ENCODE measurements around the gene ZNF407.

ZNF407 gene

DNA sequence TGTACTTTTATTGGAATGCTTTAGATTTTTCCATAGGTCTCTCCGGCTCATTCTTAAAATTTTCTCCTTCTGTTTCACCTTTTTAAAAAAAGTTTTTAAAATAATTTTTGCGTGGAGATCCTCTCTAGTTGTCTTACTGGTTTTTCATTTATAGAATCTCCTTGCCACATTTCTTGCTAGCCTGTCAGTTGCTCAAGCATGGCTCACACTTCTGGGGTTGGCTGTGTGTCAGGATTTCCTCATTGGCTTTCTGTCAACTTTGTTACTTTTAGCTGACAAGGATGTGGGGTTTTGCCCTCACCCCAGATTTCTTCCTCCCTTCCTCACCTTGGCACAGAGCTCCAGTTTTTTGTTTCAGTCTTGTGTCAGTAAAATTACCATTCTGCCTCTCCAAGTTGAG lies 124.6 kb downstream of the ZNF407 start:
- no peak for DNase-seq (ENCODE audit: low read depth)

DNA sequence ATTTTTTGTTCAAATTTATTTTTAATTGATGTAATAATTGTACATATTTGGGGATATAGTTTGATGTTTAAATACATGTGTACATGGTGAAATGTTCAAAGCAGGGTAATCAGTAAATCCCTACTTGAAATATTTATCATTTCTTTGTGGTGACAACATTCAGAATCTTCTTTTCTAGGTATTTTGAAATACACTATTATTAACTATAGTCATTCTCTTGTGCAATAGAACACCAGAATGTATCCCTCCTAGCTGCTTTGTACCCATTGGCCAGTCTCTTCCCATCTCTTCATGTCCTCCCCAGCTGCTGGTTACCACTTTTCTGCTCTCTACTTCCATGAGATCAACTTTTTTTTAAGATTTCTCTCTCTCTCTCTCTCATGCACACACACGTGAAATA lies 126.5 kb downstream of the ZNF407 start:
- no peak for DNase-seq (ENCODE audit: low read depth)

DNA sequence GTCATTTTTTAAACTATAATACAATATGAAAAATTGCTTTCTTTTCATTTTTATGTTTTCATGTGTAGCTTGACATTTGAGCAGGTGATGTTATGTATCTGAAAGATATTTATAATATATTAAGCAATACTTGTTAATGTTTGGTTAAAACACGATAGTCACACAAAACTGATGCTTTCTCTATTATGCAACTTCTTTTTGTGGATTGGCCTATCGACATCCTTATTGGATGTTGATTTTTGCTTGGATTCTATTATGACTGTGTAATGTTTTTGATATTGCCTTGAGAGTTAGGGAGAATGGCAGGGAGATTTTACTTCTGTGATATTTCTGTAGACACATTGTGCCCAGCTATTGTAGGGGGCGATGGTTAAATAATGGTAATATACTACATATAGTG lies 128.0 kb downstream of the ZNF407 start:
- DNase-seq (ENCODE audit: low read depth): no peak

DNA sequence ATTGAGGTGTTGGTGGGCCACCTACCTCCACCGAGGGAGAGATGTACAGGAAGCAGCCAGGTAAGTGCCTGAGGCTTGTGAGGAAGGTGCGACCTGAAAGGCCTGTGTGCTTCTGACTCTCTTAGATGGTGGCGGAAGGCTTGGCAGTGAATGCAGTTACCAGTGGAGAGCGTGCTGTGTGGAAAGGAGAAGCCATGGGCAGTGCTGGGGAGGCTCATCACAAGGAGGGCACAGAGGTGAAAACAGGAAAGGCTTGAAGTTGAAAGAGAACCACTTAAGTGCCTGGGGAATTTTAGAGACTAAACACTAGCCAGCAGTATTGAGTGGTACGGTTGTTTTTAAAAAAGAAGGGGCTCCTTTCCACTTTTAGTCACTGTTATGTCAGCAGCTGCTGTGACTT lies 130.9 kb downstream of the ZNF407 start:
- DNase-seq (ENCODE audit: low read depth): no peak

DNA sequence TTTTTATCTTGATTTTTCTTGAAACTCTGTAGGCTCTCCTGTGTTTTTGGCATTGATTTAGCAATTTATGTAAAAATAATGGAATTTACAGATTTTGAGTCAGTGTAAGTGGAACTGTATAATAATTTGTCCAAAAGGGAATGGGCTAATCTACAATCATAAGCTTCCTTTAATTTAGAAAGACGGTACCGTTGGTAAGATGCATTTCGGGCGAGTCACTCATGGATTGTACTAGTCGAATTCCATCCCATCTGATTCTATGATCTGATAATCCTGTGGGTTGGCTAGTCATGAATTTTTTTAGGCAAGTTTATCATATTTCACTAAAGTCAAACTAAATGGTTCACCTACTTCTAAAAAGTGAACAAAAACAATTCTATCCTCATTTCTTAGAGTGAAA lies 133.4 kb downstream of the ZNF407 start:
- DNase-seq (ENCODE audit: low read depth): peak; percentile 49

DNA sequence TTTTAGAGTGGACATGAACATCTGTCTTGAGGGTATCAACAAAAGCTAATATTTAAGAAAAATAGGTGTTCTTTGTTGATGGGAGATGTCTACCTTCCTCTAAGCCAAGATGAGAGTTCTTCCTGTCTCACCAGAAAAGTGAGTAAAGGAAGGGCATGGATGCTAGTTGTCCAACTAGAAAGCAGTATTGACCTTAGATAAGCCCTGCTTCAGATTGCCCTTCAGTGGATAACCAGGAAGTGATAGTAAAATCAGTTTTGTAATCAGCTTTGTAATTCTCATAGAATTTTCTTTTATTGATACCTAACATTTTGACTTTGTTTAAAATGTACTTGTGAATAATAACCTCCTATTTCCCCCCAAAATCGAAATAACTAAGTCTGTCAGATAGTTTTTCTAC lies 134.7 kb downstream of the ZNF407 start:
- DNase-seq (ENCODE audit: low read depth): no peak

DNA sequence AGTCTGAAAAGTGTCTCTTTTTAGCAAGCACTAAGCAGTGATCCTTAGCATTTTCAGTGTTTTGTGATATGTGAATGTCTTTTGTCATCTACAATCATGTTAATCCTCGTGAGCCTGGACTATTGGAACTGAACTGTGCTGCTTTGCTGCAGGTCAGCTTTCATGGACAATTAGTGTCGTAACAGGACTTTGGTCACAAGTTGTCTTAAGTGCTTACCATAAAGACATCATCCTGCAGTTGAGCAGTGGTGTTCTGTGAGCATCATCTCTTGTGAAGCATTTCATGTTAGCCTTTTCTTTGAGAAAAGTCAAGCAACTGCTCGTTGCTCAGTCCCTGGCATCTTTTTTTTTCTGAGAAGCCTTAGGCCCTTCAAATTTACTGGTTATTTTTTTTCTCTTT lies 135.9 kb downstream of the ZNF407 start:
- no peak for DNase-seq (ENCODE audit: low read depth)

DNA sequence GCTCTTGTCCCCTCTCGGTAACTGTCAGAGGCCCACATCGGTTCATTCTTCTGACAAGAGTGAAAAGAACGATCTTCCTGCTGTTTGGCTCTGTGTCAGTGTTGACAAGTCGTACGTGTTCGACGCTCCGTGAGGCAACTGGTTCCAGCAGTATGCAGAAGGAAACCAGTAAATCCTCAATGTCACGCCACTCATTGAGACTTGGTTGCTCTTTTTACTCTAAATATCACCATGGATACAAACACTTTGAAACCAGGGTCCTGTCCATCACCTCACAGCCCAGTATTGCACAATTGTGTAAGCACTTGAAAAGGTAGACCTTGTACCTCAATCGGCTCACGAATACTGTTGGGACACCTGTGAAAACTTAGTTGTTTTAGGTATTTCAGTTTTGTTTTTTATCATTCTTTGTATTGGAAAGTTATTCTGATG lies 136.4 kb downstream of the ZNF407 start:
- no peak for DNase-seq (ENCODE audit: low read depth)

DNA sequence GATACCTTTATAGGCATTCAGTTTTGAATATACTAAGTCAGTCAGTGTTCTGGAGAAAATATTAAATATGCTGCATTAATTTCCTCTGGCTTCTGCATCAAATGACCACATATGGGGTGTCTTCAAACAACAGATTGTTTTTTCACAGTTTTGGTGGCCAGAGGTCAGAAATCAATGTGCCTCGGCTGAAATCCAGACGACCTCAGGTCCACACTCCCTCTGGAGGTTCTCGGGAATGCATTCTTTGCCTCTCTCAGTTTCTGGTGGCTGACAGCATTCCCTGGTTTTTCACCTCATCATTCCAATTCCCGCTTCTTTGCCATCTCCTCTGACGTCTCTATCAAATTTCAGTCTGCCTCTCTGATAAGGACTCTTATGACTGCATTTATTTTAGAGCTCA lies 142.3 kb downstream of the ZNF407 start:
- DNase-seq (ENCODE audit: low read depth): no peak

DNA sequence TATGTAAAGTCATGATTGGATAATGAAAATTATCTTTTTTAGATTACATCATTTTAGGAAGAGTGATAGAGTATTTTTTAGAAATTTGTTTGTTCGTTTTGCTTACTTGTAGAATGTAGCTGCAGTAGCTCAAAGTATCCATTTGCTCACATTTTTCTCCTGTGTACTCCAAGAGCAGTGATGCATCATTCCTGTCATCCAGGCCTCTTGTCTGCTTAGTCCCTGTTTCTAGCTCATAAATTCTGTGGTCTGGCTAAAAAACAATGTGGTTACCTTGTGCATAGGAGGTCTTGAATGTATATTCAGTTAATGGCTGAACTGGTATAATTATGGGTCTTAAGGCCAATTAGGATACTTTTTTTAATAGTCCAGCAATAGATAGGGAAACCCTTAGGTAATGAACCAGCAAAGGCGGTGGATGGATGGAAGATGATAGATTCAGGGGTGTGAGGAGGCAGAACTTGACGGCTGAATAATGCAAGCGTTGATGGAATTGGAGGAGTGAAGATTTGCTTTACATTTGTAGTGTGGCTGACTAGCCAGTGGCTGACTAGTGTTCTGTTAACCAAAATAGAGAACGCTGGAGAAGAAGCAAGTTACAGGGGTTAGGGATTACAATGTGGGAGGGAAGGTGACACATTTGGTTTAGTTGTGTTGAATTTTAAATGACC lies 145.0 kb downstream of the ZNF407 start:
- DNase-seq (ENCODE audit: low read depth): no peak

DNA sequence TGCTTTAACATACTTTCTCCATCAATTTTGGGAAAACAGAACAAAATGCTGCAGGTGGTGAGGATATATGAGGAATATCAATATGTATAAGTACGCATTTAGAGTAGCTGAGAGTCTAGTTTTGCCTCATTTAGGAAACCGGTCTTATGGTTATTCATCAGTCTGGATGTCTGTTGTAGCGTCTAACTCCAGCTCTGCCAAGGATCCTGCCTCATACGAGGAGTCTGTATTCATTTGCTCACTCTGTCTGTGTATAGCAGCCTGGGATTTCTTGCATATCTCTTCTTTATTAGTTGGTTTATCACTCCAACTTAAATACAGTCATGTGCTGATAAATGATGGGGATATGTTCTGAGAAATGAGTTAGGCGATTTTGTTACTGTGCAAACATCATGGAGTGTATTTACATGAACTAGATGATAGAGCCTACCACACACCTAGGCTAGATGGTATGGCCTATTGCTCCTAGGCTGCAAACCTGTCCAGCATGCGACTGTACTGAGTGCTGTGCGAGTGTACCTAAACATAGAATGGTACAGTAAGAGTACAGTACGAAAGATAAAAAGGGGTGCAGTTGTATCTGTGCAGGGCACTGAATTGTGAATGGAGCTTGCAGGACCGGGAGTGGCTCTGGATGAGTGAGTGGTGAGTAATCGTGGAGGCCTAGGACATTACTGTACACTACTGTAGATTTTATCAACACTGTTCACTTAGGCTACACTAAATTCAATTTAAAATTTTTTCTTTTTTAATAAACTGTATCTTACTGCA lies 148.1 kb downstream of the ZNF407 start:
- DNase-seq (ENCODE audit: low read depth): no peak

DNA sequence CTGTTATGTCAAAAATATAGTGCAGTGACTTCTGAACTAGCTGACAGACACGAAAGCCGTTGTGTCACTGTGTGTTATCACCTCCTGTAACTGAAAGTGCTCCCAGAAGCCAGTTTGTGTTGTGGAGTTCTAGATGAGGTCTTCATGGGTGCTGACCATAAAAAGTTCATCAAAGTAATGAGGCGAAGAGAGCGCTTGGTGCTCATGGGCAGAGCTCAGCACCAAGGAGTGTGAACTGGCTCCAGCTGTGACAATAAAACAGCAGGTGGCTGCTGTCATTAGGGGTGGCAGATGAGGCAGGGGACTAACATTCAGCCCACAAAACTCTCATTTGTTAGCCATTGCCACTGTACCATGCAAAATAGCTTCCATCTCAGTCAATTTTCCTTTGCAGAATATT lies 151.1 kb downstream of the ZNF407 start:
- no peak for DNase-seq (ENCODE audit: low read depth)

DNA sequence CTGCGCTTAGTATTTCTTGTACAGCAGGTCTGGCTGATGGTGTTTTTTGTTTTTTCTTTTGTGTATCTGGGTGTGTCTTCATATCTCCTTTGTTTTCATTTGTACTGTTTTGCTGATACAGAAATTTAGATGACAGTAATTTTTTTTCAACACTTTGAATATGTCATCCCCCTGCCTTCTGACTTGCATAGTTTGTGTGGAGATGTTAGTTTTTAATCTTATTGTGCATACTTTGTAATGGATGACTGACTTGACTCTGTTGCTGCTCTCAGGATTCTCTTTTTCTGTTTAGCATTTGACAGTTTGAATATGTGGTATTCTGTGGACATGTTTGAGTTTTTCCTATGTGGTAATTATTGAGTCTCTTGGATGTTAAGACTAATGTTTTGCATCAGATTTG lies 161.3 kb downstream of the ZNF407 start:
- DNase-seq (ENCODE audit: low read depth): no peak

DNA sequence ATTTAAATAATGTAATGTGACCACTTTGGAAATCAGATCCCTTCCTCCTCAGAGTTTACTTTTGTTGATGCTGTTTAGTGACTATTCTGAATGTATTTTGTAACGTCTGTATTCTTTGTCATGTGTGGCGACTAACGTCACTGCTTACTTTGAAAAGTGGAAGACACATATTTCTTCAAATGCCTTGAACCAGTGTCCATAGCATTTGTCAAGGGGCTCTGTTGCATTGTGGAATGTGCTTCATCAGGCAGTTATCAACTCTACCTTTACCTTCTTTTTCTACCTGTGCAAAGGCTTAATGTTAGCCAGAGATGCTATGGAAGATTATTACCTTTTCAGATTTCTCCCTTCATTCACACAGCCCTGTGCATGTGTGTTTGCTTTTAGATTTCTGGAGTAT lies 162.4 kb downstream of the ZNF407 start:
- no peak for DNase-seq (ENCODE audit: low read depth)

DNA sequence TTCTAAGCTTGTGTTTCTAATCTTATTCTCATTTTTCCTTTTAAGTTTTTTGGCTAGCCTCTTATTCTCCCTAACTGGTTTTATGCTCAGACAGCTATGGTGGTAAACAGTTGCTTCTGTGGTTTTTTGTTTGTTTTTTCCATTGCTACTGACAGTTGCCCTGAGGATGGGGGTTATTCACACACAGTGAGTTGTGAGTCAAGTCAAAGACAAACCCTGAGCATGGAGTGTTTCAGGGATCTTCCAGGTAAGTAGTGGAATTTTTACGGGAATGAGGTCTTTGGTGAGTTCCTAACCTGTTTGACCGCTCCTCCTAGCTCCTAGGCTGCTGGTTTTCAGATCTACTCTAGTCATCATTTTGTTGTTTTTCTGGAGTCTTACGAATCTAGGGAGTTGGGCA lies 162.8 kb downstream of the ZNF407 start:
- DNase-seq (ENCODE audit: low read depth): no peak

DNA sequence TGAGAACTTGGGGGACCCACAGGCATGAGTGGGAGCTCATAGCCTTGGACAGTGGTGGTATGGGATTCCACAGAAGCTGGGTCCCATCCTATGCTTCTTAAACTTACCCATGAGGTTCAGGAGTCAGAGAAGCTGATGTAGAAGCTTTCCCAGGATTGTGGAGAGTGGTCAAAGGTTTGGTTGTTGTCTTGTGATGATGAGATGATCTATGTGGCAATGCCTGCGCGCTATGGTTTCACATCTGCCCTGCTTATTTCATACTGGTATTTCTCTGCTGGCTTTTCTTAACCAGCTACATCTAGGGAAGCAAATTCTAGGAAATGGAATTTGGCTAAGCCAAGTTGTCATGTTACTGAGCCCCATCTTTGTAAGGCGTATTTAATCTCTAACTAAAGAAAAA lies 168.6 kb downstream of the ZNF407 start:
- DNase-seq (ENCODE audit: low read depth): no peak

DNA sequence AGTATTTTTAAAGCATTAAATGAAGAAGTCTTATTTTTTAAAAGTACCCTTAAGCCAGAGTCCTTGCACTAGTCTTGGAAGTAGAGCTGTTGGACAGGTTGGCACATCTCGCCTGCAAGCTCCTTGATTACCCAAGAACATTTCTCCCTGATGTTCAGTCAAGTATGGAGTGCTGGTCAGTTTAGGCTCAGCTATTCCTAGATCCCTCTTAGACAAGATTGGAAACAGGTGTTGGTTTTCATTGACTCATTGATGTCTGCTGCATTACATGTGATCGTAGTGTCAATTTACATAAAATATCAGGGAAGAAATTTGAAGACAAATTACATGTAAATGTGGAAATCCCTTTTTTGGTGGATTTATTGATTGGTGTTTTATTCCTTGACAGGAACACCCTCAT lies 170.4 kb downstream of the ZNF407 start:
- no peak for DNase-seq (ENCODE audit: low read depth)

DNA sequence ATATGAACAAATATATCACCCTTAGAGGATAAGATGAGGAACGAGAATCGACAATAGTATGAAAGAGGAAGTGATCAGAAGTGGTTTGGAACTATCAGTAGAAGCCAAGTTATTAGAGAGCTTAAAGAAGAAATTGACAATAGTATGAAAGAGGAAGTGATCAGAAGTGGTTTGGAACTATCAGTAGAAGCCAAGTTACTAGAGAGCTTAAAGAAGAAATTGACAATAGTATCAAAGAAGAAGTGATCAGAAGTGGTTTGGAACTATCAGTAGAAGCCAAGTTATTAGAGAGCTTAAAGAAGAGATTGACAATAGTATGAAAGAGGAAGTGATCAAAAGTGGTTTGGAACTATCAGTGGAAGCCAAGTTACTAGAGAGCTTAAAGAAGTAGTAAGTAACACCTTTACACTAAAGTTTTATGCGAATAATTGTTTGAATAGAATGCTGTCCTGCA lies 175.5 kb downstream of the ZNF407 start:
- no peak for DNase-seq (ENCODE audit: low read depth)

DNA sequence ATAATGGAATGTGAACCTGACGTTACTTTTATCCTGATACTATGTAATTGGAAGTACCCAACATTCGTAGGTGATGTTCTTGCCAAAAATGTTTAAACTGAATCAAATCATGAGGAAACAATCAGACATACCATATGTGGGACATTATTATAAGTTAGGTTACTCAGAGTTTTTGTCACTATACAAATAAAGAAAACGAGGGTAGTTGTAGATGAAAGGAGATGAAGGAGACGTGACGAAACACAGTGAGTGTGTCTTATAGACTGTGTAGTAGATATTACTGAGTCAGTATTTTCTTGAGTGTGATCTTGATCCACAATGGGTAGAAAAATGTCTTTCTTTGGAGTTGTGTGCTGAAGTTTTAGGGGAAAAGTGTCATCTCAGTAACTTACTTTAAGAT lies 176.8 kb downstream of the ZNF407 start:
- no peak for DNase-seq (ENCODE audit: low read depth)

DNA sequence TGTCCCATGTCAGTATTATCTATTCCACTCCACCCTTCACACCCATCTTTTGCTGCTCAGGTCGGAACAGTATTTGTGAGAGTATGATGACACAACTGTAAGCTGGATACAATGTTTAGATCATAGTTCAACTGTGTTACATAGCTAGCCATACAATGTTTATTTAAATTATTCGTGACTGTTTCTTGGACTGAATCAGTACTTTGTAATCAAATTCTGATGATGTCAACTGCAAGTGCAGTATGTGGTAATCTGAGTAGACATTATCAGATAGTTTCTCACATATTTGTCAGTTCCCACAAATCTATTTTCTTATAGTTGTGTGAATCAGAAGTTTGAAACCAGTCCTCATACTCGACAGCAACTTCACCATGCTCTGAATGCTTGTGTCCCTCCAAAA lies 177.6 kb downstream of the ZNF407 start:
- no peak for DNase-seq (ENCODE audit: low read depth)

DNA sequence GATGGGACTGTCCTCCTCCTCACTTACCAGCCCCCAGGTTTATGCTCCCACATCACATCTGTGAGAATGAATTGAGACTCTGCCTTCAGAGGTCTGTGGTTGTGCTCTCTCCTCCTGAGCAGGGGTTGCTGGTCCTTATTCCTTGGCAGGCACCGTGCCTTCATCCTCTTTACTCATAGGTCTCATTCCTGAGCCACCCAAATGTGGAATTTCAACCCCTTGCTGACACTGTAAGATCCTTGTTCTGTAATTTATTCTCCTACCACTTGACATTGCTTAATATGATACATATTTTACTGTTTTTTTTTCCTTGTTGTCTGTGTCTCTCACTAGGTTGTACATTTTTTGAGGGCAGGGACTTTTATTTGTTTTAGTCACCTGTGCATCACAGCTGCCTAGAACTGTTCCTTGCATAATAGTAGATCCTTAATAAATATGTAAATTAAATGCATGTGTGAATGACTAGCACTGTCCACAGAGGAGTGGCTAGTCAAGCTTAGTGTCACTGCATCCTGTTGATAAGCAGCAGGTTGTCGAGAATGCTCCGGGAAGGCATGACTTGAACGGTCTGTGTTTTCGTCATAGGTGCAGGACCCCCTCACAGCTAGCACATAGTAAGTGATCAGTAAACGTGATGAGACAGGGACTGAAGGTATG lies 180.6 kb downstream of the ZNF407 start:
- no peak for DNase-seq (ENCODE audit: low read depth)

DNA sequence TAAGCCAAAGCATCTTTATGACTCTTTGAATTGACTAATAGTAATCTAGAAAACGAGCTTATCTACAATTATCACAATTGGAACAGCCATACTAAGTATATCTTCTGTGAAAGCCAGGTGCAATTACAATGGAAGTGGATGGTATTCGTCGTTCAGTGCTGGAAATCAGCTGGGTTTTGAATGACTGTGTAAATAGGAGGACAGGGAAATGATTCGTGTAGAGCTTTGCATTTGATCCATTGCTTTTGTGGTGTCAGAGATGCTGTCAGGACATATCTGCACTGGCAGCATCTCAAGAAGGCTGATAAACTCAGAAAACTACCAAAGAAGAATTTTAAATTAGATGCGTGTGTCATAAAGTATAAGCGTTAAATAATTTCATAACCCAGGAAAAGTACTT lies 187.1 kb downstream of the ZNF407 start:
- DNase-seq (ENCODE audit: low read depth): no peak

DNA sequence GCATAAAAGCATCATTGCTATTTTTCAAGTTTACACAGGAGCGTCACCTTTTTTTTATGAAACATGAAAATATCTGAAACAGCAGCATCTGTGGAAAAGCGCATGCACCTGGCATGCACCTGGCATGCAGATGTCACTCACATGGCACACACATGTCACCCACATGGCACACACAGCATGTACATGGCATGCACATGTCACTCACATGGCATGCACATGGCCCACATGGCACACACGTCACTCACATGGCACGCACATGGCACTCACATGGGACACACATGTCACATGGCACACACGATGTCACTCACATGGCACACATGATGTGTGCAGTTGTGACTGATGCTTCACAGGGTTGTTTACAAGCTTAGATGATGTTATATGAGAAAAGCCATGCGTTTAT lies 188.0 kb downstream of the ZNF407 start:
- DNase-seq (ENCODE audit: low read depth): no peak

Data from HS-5 (cell line).